Fibroblast of pulmonary artery (primary cell): ENCODE data around the gene MTHFD1L.
"Not testable (repeated sequence)": the region's sequence is repeated elsewhere in the genome, so short reads cannot be mapped to it uniquely, and the experiment has no call there.

Experiments used
- DNase-seq: peaks from one replicate; pipeline ENCODE4 v3.0.0-alpha.2; 2010; ENCODE audit warnings: low read depth
- H3K4me3 ChIP-seq: replicated peaks from 2 replicates; pipeline ENCODE4 v1.5.1; 2011; ENCODE audit warnings: low read depth, mild to moderate bottlenecking, control low read depth, low read length, moderate library complexity
- TF ChIP-seq, protein P1 (sequence below): IDR thresholded peaks from 2 replicates; pipeline ENCODE4 v1.5.1; 2011; ENCODE audit warnings: mild to moderate bottlenecking, control low read depth, low read length, inconsistent platforms; ENCODE audit errors: missing control alignments

Gene MTHFD1L

GRCh38 chr6:150857062-150857944 is 8.2 kb upstream of the MTHFD1L start:
- peak; percentile 100 for DNase-seq
- TF ChIP-seq, protein P1, sequence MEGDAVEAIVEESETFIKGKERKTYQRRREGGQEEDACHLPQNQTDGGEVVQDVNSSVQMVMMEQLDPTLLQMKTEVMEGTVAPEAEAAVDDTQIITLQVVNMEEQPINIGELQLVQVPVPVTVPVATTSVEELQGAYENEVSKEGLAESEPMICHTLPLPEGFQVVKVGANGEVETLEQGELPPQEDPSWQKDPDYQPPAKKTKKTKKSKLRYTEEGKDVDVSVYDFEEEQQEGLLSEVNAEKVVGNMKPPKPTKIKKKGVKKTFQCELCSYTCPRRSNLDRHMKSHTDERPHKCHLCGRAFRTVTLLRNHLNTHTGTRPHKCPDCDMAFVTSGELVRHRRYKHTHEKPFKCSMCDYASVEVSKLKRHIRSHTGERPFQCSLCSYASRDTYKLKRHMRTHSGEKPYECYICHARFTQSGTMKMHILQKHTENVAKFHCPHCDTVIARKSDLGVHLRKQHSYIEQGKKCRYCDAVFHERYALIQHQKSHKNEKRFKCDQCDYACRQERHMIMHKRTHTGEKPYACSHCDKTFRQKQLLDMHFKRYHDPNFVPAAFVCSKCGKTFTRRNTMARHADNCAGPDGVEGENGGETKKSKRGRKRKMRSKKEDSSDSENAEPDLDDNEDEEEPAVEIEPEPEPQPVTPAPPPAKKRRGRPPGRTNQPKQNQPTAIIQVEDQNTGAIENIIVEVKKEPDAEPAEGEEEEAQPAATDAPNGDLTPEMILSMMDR: no peak
- no peak overlapping the region for H3K4me3 ChIP-seq

- no peak overlapping the region for H3K4me3 ChIP-seq
- no peak for DNase-seq
- TF ChIP-seq, protein P1: no peak
Measured at GRCh38 chr6:150857945-150858308, 7.6 kb upstream of the MTHFD1L start.

DNA sequence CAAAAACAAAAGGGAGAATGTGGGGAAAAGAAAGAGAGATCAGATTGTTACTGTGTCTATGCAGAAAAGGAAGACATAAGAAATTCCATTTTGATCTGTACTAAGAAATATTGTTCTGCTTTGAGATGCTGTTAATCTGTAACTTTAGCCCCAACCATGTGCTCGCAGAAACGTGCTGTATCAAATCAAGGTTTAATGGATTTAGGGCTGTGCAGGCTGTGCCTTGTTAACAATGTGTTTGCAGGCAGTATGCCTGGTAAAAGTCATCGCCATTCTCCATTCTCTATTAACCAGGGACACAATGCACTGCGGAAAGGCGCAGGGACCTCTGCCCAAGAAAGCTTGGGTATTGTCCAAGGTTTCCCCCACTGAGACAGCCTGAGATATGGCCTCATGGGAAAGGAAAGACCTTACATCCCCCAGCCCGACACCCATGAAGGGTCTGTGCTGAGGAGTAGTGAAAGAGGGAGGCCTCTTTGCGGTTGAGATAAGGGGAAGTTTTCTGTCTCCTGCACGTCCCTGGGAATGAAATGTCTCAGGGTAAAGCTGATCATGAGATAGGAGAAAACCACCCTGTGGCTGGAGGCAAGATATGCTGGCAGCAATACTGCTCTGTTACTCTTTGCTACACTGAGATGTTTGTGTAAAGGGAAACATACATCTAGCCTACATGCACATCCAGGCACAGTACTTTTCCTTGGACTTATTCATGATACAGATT is 3.9 kb upstream of the MTHFD1L start:
- not testable (repeated sequence) for H3K4me3 ChIP-seq
- DNase-seq: peak; percentile 97
- TF ChIP-seq, protein P1: peak; percentile 2

- TF ChIP-seq, protein P1: no peak
Measured at GRCh38 chr6:150863213-150863928, 2.1 kb upstream of the MTHFD1L start.

DNA sequence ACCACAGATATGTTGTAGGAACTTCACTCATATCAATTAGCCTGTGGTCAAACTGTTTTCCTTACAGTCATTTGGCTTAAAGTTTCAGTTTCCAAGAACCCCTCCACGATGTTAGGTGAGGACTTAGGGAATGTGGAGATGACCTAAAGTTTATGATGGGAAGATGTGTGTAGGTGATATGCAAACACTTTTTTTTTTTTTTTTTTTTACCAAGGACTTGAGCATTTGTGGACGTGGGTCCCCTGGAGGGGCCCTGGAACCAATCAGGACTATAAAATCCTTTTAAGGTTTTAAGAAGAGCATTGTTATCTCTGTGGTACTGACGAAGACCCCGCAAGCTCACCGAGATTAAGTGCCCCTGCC is 478 bp upstream of the MTHFD1L start:
- no peak for DNase-seq
- TF ChIP-seq, protein P1: no peak
- H3K4me3 ChIP-seq: peak overlapping the region; percentile 90

More at GRCh38 chr6:150863213-150863928, 2.1 kb upstream of the MTHFD1L start:
- DNase-seq: no peak
- H3K4me3 ChIP-seq: no peak overlapping the region

GRCh38 chr6:150866147-150866990 is 867 bp downstream of the MTHFD1L start:
- TF ChIP-seq, protein P1: no peak
- peak; percentile 95 for DNase-seq
- H3K4me3 ChIP-seq: peak overlapping the region; percentile 90
